ENCODE measurements around the gene PC.

PC gene

DNA sequence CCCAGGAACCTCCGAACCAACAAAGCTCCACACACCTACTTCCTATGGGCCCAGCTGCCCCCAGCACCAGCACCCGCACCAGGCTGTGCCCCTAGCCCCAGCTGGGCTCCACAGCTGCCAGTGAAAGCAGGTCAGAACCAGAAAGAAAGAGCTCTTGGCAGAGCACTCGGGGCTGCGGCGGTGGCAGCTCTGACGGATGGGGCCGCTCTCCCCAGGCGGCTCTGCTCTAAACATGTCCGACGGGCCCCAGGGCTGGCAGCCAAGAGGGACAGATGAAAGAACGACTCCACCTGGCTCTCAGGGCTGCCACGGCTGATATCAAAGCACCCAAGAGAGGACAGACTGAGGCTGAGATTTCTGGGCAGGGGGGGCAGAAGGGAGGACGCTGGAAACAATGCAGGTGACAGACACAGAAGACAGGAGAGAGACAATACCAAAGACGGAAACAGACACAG, 75.6 kb downstream of the PC start:
- DNase-seq: no peak

DNA sequence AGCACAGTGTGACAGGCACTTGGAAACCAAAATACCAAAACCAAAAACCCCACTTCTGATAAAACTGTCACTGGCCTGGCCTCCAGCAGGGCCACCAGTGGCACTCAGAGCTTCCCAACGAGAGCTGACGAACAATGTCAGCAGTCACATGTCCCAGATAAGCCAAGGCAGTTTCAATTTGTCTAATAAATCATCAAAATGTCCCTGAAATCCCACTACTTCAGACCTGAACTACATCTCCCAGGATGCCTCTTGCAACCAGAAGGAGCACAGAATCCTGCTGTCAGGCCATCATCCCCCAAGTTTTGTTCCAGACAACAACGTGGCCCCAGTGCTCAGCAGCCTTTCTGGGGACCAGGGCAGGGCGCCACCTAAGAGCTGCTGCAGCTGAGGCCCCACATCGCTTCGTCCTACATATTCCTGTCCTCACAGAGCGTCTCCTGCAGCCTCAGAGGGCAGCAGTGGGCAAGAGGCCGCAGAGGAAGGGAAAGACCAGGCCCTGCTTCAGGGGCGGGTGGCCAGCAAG, 76.2 kb downstream of the PC start:
- no peak for DNase-seq

DNA sequence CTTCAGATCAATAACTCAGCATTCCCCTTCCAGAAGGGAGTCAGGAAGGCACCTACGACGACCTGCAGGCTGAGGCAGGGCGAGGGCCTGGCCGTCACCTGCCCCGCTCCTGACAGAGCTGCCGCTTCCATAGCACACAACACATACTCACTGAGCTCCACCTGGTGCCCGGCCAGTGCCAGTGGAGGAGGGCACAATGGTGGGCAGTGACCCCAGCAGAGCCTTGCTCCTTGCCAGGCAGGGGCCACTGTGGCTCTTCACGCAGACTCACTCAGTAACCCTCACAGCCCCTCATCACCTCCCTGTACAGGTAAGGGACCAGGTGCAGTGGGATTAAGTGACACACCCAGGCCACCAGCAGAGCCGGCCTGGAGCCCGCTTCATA, 76.7 kb downstream of the PC start:
- DNase-seq: no peak

DNA sequence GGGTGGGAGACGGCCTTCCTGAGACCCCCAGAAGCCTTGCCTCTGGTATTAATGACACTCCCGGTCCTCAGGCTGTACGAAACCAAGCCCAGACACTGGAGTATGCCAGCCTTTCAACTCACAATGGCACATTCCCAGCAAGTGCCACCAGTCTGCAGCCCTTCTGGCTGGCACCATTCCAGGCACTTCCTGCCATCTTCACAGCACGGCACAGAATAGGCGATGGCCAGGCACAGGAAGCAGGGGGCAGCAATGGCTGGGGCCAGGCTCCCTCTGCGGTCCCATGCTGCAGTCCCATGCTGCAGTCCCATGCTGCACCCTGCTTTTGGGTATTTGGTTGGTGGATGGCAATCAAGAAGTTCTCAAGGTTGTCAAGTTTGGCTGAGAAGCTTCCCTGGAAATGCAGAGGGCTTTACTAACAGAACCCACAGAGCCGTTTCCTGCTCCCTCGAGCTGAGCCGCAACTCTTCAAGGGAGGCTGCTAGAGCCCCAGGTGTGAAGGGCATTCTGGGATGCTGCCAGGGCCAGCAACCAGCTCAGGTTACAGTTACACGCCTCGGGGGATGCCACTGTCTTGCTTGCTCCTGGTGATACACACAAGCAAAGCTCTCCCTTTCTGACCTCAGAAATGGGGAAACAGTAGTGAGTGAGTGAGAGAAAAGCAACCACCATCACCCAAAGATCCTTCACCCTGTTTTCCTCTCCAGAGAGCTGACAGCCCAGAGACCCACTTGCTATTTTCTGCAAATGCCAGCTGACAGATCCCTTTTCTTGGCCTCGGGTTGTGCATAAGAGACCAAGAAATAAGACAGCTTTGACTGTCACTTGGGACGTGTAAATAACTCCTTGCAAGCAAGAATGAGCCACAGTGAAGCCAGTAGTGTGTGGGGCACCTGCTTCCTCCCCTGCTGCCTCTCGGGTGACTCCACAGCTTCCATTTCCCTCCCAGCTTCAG, 77.4 kb downstream of the PC start:
- DNase-seq: peak; percentile 14

DNA sequence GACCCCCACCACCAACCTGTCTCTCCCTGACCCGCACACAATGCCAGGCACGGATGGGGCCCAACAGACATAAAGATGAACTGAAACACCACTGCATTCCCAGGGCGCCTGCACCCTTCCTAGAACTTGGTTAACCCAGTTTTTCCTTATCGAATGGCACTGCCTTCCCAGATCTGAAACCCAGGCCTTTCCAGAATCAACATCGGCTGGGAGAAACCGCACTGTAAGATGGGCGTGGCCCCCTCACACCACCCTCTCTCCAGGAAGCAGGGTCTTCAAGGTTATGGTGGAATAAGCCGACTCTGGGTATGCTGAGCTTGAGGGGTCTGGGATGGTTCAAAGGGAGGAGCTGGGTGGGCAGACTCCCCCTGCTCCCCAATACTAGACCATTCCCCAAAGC, 78.2 kb downstream of the PC start:
- DNase-seq: no peak

DNA sequence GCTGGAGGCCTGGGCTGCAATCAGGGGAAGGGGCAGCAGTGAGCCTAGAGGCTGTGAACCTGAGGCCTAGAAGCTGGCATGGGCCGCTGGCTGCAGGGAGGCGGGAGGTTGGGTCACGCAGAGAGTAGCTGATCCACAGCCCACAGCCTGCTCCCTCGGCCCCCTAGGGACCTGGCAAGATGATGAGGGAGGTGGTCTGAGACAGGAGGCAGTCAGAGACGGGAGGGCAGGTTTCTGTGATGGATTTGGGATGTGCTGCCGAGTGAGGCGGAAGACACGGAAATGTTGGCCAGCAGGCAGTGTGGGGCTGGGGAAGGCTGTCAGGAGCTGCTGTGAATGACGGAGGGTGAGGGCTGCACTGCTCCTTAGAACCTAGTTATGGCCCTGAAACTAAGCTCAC, 78.6 kb downstream of the PC start:
- no peak for DNase-seq

DNA sequence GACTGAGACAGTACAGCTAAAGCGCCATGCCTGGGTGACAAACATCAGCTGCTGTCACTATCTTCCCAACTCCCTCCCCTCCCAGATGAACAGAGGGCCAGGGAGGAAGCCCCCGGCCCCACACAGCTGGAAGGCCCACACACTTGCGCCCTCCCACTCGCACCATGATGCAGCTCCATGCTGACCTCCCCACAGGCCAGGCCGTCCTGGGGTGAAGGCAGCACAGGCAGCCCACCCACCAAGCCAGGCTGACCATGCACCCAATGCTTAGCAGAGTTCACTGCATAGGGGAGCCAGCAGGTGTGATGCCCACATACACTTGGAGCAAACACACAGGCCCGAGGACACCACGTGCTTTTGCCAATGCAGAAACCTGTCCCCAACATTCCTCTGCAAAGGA, 79.2 kb downstream of the PC start:
- peak; percentile 4 for DNase-seq

DNA sequence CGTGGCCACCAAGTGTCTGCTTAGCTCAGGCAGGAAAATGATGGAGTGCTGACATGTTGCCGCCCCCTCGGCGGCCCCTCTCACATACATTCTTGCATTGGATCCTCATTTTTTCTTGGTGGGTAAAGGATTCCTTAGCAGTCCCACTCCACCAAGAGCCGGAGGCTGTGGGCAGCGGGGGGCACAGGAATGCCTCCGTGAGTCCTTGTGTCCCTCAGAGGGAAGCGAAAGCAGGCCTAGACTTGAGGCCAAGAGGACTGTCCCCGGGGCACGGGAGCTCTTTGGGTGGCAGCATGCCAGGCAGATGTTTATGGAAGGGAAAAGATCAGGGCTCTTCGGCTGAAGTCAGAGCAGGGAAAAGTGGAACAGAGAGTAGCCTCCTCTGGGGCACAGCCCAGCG, 79.7 kb downstream of the PC start:
- DNase-seq: no peak

DNA sequence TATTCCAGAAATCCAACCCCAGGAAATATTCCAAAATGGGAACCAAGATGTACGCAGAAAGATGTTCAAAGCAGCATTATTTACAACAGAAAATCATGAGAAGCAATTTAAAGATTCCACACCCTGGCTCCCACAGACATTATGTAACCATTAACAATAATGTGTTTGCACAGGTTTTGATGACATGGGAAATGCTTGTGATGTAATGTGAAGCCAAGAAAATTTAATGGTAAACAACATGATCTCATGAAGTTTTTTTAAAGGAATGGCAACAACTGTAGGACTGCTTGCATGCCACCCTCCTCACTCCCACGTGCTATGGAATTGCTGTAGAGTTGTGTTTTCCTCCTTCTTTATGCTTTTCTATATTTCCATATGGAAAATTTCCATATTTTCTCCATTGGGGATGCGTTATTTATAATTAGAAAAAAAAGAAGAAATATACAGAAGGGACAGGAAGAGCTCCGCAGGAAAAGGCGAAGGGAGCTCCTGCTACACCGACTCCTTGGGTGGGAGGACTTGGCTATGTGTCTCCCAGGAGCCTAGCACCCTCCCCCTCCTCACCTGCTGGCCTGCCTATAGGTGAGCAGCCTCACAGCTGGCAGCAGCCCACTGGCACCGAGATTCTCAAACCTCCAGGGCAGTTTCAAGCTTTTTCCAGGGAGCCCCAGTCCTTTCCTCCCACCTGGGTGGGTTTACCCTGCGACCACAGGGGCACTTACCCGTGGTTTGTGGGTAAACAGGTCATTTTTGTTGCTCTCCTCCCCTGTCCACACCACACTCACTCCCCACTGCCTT, 80.4 kb downstream of the PC start:
- no peak for DNase-seq

DNA sequence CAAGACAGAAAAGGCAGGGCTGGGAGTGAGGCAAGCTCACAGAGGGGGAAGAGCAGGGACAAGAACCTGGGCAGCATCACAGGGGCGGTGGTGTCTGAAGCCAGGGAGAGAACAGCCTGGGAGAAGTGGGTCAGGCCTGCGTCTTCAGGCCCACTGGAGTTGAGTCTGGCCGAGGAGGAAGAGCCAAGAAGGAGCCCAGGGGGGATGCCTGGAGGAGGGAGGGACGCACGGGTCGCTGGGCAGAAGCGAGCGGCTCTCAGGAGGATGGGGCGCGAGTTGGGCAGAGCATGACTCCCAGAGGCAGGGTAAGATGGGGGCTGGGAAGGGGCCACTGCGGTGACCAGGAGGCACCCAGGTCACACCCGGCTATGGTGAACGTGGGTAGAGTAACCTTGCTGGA, 82.8 kb downstream of the PC start:
- no peak for DNase-seq

DNA sequence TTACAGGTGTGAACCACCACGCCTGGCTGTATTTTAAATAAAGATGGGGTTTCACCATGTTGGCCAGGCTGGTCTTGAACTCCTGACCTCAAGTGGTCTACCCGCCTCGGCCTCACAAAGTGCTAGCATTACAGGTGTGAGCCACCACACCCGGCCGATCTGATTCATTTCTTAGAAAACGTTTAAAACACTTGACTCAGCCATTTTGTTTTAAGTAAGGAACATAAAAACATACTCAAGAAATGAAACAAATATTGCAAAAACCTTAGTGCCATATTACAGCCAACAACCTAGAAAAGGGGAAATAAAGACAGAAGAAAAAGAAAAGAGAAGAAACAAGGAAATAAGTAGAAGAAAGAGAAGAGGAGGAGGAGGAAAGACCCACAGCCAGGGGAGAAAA, 84.0 kb downstream of the PC start:
- DNase-seq: no peak

DNA sequence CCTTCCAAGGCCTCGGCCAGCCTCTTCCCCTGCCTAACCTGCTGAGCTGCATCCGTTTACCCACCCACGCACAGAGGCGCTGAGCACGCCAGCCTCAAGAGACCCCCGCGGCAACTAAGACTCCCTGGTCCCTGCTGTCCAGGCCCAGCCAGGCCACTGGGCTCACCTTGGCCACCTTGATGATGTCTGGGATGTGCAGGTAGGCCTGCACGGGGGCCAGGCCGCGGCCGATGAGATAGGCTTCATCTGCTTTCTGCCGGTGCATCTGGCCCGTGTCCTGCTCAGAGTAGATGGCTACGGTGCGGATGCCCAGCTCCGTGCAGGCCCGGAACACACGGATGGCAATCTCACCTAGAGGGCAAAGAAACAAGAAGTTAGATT, 86.7 kb downstream of the PC start:
- DNase-seq: no peak

DNA sequence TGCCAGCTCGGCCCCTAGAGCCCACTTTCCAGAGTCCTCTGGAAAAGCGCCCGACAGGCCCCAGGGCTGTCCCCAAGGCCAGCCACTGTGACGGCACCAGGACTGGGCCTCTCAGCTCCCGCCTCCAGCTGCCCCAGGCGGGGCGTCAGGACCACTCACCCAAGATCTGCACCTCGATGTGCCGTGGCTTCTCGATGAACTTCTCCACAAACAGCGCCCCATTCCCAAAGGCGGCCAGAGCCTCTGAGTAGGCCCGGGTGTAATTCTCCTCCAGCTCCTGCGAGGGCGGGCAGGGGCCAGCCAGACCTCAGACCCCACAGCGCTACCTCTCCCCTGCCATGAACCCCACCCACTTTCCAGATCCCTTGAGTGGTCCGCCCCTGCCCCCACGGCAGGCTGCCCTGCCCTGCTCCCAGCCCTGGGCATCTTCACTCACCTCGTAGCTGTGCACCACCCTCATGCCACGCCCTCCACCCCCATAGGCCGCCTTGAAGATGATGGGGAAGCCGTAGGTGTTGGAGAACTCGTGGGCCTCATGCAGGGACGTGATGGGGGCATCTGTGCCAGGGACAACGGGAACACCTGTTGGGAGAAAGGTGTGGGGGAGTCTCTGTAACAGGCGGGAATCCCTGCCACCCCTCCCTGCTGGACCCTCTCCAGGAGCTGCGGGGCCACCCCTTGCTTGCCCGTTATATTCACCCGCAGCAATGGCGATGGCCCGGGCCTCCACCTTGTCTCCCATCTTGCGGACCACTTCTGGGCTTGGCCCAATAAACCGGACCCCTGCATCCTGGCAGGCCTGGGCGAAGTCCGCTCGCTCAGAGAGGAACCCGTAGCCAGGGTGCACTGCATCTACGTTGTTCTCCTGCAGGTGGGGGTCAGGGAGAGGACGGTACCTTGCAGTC, 87.3 kb downstream of the PC start:
- DNase-seq: no peak

DNA sequence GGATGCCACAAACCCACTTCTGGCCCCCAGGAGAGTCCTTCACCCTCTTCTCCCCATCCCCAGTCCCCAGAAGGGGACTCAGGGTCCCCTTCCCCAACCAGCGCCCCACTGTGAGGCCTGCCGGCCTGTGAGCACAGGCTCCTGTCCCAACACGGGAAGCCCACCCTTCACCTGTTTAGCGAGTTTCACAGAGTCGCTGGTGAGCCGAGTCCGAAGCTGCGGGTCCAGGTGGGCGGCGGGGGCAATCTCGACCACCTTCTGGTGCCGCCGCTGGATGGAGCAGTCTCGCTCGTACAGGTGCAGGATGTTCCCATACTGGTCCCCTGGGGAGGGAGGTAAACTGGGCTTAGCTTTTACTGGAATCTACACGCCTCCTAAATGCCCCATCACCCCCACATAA, 88.1 kb downstream of the PC start:
- DNase-seq: no peak

DNA sequence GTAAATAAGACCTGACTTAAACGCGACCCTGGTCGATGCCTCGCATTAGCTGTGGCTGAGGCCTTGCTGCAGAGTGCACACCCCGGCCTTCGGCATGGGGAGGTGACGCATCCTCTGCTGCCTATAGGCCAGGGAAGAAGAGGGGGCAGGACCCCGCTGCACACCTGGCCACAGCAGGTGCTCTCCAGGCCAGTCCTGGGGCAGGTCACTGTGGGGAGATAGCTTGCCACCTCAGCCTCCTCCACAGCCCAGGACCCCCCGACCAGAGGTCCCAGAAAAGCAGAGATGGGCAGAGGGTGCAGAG, 88.7 kb downstream of the PC start:
- no peak for DNase-seq

DNA sequence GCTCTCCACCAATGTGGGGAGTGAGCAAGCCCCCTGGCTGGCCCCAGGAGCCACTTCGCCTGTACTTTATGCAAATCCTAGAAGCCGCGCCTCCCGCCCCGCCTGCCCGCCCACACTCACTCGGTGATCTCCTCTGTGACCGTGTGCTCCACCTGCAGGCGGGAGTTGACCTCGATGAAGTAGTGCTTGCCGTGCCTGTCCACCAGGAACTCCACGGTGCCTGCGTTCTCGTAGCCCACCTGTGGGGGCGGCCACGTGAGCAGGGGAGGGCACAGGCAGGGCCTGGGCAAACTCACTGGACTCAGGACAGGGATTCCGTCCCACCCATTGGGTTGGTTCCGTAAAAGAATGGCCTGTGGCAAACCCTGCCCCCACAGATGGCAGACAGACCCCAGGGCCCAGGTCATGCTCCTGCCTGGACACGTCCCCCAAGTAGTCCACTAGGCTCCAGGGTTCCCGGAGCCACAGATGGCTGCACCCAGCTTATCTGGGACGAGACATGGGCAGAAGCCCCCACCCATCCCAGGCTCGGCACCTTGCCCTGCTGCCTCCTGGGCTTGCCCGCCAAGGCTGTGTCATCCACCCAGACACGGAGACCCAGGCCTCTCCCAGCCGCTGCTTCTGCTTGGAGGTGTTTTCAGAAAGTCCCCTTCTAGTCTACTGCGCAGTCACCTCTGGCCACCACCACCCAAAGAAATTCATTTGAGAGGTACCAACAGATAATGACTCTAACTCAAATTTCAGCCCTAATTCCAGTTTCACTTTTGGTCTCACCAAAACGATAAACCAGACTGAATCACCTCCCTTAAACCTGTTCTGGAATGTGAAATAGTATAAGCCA, 89.2 kb downstream of the PC start:
- DNase-seq: peak; percentile 76

DNA sequence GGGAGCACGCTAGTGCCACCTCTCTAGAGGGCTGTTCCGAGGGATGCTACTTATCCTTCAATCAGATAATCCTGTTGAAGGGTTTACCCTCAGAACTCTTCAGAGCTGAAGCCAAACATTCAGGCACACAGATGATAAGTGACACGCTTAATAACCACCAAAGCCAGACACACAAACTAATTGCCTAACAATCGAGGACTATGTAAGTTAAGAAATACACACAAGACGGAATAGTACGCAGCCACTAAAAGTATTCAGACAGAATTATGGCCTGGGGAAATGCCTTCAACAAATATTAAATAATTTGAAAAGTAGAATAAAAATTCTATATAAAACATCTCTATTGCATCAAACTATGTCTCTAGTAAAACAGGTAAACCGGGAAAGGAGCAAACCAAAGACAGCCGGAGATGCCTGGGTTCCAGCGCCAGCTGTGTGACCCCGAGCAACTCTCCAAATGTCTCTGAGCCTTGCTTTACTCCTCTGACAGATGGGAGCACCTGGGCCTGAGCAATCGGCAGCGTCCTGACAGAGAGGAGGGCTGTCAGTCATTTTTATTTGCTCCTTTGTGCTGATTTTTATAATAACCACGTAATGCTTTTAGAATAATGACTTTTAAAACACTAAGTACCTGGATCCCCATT, 90.0 kb downstream of the PC start:
- no peak for DNase-seq

DNA sequence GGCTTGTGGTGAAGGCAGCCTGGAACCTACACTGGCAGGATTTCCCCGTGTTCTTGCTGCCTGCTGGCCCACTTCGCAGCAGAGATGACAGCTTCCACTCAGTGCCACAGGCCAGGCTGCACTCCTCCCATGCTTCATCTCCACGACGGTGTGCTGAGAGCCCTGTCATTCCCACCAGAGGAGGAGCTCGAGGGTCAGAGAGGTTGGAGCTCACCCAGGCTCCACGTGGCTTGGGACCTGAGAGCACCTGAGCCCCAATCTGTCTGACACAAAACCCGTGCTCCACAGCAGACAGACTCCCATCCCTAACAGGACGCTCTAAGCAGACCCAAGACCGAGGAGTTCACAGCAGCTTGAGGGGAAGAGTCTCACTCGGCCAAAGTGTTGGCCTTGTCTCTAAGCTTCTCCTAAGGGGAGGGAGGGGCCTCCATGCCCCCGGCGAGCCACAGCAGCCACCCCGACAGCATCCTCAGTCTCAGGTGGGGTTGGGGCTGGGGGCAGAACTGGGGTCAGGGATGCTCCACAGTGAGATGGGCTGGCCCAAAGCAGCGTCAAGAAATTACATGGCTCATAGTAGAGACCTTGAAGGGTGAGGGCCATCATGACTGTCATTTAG, 90.7 kb downstream of the PC start:
- DNase-seq: no peak

DNA sequence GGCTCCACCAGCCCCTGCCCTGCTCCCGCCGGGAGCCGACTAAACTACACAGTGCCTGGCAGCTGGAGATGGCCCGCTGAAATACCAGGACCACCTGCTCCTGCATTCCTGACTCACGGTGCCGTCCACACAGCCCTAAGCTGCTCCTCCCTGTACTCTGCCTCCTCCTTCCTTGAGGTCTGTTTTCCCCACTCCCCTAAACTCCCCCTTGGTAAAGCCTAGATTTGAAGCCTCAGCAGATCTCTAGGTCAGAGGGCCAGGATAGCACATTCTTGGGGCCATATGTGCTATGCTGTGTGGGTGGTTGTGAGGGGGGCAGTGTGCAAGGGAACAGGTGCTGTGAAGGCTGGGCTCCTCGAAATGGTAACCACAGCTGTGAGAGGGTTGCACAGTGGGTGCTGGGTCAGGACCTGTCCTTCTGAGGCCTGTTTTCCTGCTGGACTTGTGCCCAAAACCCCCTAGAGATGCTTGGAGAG, 91.6 kb downstream of the PC start:
- no peak for DNase-seq

DNA sequence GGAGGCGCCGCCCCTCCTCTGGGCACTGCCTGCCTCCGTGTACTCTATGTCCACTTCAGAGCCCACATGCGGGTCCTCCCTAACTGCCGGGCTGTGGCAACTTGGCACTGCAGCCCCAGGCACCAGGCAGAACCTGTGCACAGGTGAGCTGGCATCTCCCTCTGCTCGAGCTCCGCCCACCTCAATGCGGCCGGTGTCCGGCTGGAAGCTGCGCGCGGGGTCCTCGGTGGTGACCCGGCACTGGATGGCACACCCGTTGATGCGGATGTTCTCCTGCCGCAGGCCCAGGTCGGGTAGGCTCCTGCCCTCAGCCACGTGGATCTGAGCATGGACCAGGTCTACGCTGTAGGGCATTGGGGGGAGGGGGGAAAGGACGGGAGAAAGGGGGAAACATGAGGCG, 92.2 kb downstream of the PC start:
- DNase-seq: no peak
